HepG2 (cell line): ENCODE data around the gene ADAMTS18. TPM values are rescaled to one million over a fixed set of nuclear protein-coding genes. Genes with fewer than 3 reads are reported as not detected.
A peak's percentile ranks its signal among the peaks of the same experiment; 100 is the strongest.

Experiments used
- ARID2 ChIP-seq: sonication (generic); formaldehyde crosslinking; IDR thresholded peaks from 2 replicates; pipeline ENCODE4 v1.8.1; 2022; ENCODE audit warnings: mild to moderate bottlenecking, missing genetic modification reagents, borderline replicate concordance
- ARID4A ChIP-seq: sonication (generic); formaldehyde crosslinking; IDR thresholded peaks from 2 replicates; pipeline ENCODE4 v1.5.0; 2020; ENCODE audit warnings: mild to moderate bottlenecking, missing genetic modification reagents, borderline replicate concordance
- ATF5 ChIP-seq: sonication (generic); formaldehyde crosslinking; IDR thresholded peaks from 2 replicates; pipeline ENCODE4 v1.4.0; 2020; ENCODE audit warnings: mild to moderate bottlenecking, low read depth, missing genetic modification reagents
- KLF13 ChIP-seq: sonication (generic); formaldehyde crosslinking; IDR thresholded peaks from 2 replicates; pipeline ENCODE4 v1.4.0; 2020; ENCODE audit warnings: mild to moderate bottlenecking, missing genetic modification reagents
- LBX2 ChIP-seq: sonication (generic); formaldehyde crosslinking; IDR thresholded peaks from 2 replicates; pipeline ENCODE4 v1.5.0; 2020; ENCODE audit warnings: missing genetic modification reagents, mild to moderate bottlenecking, borderline replicate concordance
- MBNL3 ChIP-seq: fragments of 250-450 bp; sonication (Bioruptor Pico); conservative IDR thresholded peaks from 2 replicates; pipeline ENCODE4 v1.8.0; 2022; ENCODE audit warnings: mild to moderate bottlenecking, inconsistent platforms
- MYNN ChIP-seq: sonication (generic); formaldehyde crosslinking; IDR thresholded peaks from 2 replicates; pipeline ENCODE4 v1.4.0; 2020; ENCODE audit warnings: mild to moderate bottlenecking, low read depth, missing genetic modification reagents
- PHF8 ChIP-seq: sonication (generic); formaldehyde crosslinking; IDR thresholded peaks from 2 replicates; pipeline ENCODE4 v1.5.0; 2020; ENCODE audit warnings: missing genetic modification reagents
- PLSCR1 ChIP-seq: sonication (generic); formaldehyde crosslinking; IDR thresholded peaks from 2 replicates; pipeline ENCODE4 v1.5.0; 2020; ENCODE audit warnings: missing genetic modification reagents, mild to moderate bottlenecking, borderline replicate concordance
- ZMYM4 ChIP-seq: sonication (generic); formaldehyde crosslinking; IDR thresholded peaks from 2 replicates; pipeline ENCODE4 v1.8.1; 2023; ENCODE audit warnings: mild to moderate bottlenecking, missing genetic modification reagents
- ZNF20 ChIP-seq: sonication (generic); formaldehyde crosslinking; IDR thresholded peaks from 2 replicates; pipeline ENCODE4 v1.4.0; 2020; ENCODE audit warnings: mild to moderate bottlenecking, moderate library complexity, missing genetic modification reagents
- ZNF678 ChIP-seq: sonication (generic); formaldehyde crosslinking; IDR thresholded peaks from 2 replicates; pipeline ENCODE4 v1.4.0; 2020; ENCODE audit warnings: mild to moderate bottlenecking, missing genetic modification reagents
- polyA plus RNA-seq, 8 experiments: library from polyadenylated mRNA; depleted of rRNA in 3 of 8; stranded (reverse) in 7 of 8; unstranded in 1 of 8; fragments of >200 nt; fragmentation: Illumina TruSeq in 4 of 8; extraction: Trizol in 4 of 8; gene quantifications; 2 replicates each; pipeline versions ENCODE4 v1.2.1 to v1.2.3, GENCODE V29; 2011 to 2016; ENCODE audit warnings: low read depth in 4 of 8, missing spikeins in 1 of 8, mixed read lengths in 1 of 8; ENCODE audit not compliant: insufficient read depth in 1 of 8
- total RNA-seq, 5 experiments: library from RNA; depleted of rRNA; stranded (reverse); fragments of >200 nt; fragmentation: Illumina TruSeq; extraction: Trizol; gene quantifications; 2 replicates each; pipeline ENCODE4 v1.2.3, GENCODE V29; 2016; ENCODE audit warnings: low read depth in 1 of 5
- TF ChIP-seq, protein P1 (sequence below): sonication (generic); formaldehyde crosslinking; IDR thresholded peaks from 2 replicates; pipeline ENCODE4 v1.8.1; 2022; ENCODE audit warnings: mild to moderate bottlenecking, missing genetic modification reagents
- TF ChIP-seq, protein P2 (sequence below): sonication (generic); formaldehyde crosslinking; IDR thresholded peaks from 2 replicates; pipeline ENCODE4 v1.4.0; 2020; ENCODE audit warnings: missing genetic modification reagents, borderline replicate concordance
- TF ChIP-seq, protein P3 (sequence below): sonication (generic); formaldehyde crosslinking; IDR thresholded peaks from 2 replicates; pipeline ENCODE4 v1.4.0; 2020; ENCODE audit warnings: mild to moderate bottlenecking, low read depth, missing genetic modification reagents

Gene ADAMTS18
- total and polyA plus RNA-seq, 2 of the 13 experiments (the other 11 are each of a cell fraction or from before 2014, with no cell fraction given): 0.01 TPM; not detected in 1

GRCh38 chr16:77236063-77236511, 198.7 kb downstream of the ADAMTS18 start (continued):
- TF ChIP-seq ARID4A: no peak; the same call in 1 of the 2 replicates
- TF ChIP-seq ZNF20 (CRISPR knock-in tag): no peak
- TF ChIP-seq LBX2 (CRISPR knock-in tag): no peak
- TF ChIP-seq, protein P1, sequence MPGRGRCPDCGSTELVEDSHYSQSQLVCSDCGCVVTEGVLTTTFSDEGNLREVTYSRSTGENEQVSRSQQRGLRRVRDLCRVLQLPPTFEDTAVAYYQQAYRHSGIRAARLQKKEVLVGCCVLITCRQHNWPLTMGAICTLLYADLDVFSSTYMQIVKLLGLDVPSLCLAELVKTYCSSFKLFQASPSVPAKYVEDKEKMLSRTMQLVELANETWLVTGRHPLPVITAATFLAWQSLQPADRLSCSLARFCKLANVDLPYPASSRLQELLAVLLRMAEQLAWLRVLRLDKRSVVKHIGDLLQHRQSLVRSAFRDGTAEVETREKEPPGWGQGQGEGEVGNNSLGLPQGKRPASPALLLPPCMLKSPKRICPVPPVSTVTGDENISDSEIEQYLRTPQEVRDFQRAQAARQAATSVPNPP: no peak
- no peak for TF ChIP-seq MBNL3 (CRISPR knock-in tag)
- no peak for TF ChIP-seq KLF13
- no peak for TF ChIP-seq ARID2 (CRISPR knock-in tag)
- TF ChIP-seq PHF8: no peak
- peak; percentile 62 for TF ChIP-seq ZMYM4 (CRISPR knock-in tag)
- TF ChIP-seq, protein P2, sequence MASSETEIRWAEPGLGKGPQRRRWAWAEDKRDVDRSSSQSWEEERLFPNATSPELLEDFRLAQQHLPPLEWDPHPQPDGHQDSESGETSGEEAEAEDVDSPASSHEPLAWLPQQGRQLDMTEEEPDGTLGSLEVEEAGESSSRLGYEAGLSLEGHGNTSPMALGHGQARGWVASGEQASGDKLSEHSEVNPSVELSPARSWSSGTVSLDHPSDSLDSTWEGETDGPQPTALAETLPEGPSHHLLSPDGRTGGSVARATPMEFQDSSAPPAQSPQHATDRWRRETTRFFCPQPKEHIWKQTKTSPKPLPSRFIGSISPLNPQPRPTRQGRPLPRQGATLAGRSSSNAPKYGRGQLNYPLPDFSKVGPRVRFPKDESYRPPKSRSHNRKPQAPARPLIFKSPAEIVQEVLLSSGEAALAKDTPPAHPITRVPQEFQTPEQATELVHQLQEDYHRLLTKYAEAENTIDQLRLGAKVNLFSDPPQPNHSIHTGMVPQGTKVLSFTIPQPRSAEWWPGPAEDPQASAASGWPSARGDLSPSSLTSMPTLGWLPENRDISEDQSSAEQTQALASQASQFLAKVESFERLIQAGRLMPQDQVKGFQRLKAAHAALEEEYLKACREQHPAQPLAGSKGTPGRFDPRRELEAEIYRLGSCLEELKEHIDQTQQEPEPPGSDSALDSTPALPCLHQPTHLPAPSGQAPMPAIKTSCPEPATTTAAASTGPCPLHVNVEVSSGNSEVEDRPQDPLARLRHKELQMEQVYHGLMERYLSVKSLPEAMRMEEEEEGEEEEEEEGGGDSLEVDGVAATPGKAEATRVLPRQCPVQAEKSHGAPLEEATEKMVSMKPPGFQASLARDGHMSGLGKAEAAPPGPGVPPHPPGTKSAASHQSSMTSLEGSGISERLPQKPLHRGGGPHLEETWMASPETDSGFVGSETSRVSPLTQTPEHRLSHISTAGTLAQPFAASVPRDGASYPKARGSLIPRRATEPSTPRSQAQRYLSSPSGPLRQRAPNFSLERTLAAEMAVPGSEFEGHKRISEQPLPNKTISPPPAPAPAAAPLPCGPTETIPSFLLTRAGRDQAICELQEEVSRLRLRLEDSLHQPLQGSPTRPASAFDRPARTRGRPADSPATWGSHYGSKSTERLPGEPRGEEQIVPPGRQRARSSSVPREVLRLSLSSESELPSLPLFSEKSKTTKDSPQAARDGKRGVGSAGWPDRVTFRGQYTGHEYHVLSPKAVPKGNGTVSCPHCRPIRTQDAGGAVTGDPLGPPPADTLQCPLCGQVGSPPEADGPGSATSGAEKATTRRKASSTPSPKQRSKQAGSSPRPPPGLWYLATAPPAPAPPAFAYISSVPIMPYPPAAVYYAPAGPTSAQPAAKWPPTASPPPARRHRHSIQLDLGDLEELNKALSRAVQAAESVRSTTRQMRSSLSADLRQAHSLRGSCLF (CRISPR knock-in tag): no peak
- no peak for TF ChIP-seq ATF5 (CRISPR knock-in tag)
- no peak for TF ChIP-seq MYNN (CRISPR knock-in tag)
- no peak for TF ChIP-seq ZNF678
- TF ChIP-seq, protein P3, sequence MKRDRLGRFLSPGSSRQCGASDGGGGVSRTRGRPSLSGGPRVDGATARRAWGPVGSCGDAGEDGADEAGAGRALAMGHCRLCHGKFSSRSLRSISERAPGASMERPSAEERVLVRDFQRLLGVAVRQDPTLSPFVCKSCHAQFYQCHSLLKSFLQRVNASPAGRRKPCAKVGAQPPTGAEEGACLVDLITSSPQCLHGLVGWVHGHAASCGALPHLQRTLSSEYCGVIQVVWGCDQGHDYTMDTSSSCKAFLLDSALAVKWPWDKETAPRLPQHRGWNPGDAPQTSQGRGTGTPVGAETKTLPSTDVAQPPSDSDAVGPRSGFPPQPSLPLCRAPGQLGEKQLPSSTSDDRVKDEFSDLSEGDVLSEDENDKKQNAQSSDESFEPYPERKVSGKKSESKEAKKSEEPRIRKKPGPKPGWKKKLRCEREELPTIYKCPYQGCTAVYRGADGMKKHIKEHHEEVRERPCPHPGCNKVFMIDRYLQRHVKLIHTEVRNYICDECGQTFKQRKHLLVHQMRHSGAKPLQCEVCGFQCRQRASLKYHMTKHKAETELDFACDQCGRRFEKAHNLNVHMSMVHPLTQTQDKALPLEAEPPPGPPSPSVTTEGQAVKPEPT (CRISPR knock-in tag): no peak
- TF ChIP-seq PLSCR1: no peak
